Measurements from ENCODE around the gene SIPA1.

SIPA1 gene

GRCh38 chr11:65607614-65608426 is 30.1 kb upstream of the SIPA1 start:
- DNase-seq (ENCODE audit: low spot score): no peak

- no peak for DNase-seq (ENCODE audit: low spot score)
Observed at GRCh38 chr11:65609229-65609628, 28.7 kb upstream of the SIPA1 start.

GRCh38 chr11:65609665-65610064 is 28.2 kb upstream of the SIPA1 start:
- peak; percentile 74 for DNase-seq (ENCODE audit: low spot score)

- DNase-seq (ENCODE audit: low spot score): peak; percentile 19
Observed at GRCh38 chr11:65610404-65610803, 27.5 kb upstream of the SIPA1 start.

GRCh38 chr11:65611028-65611757 is 26.7 kb upstream of the SIPA1 start:
- DNase-seq (ENCODE audit: low spot score): no peak

- no peak for DNase-seq (ENCODE audit: low spot score)
Observed at GRCh38 chr11:65611758-65612603, 25.9 kb upstream of the SIPA1 start.

- DNase-seq (ENCODE audit: low spot score): no peak
Observed at GRCh38 chr11:65612691-65613090, 25.2 kb upstream of the SIPA1 start.

- no peak for DNase-seq (ENCODE audit: low spot score)
Observed at GRCh38 chr11:65613091-65613928, 24.6 kb upstream of the SIPA1 start.

- peak; percentile 100 for DNase-seq (ENCODE audit: low spot score)
Observed at GRCh38 chr11:65615229-65615949, 22.5 kb upstream of the SIPA1 start, which contains the start of gene PCNX3. Gene PCNX3, plus strand, starts transcription at chr11:65615776. Its CDS starts 536 bp downstream, at chr11:65616312.

GRCh38 chr11:65615950-65616574 is 21.8 kb upstream of the SIPA1 start:
- peak; percentile 35 for DNase-seq (ENCODE audit: low spot score)

- no peak for DNase-seq (ENCODE audit: low spot score)
Observed at GRCh38 chr11:65616575-65617001, 21.3 kb upstream of the SIPA1 start.

GRCh38 chr11:65617136-65617850 is 20.6 kb upstream of the SIPA1 start:
- DNase-seq (ENCODE audit: low spot score): no peak

- DNase-seq (ENCODE audit: low spot score): no peak
Observed at GRCh38 chr11:65617990-65618751, 19.7 kb upstream of the SIPA1 start.

- no peak for DNase-seq (ENCODE audit: low spot score)
Observed at GRCh38 chr11:65618763-65619162, 19.1 kb upstream of the SIPA1 start.

GRCh38 chr11:65619281-65619928 is 18.5 kb upstream of the SIPA1 start:
- DNase-seq (ENCODE audit: low spot score): no peak

GRCh38 chr11:65620666-65621065 is 17.2 kb upstream of the SIPA1 start:
- DNase-seq (ENCODE audit: low spot score): no peak

GRCh38 chr11:65621460-65621859 is 16.4 kb upstream of the SIPA1 start:
- DNase-seq (ENCODE audit: low spot score): no peak

GRCh38 chr11:65622011-65622410 is 15.9 kb upstream of the SIPA1 start:
- DNase-seq (ENCODE audit: low spot score): no peak

All from hematopoietic multipotent progenitor cell treated with erythropoietin and hydrocortisone succinate and interleukin-3 and kit ligand, for 17 days (in vitro differentiated cells).